ENCODE measurements around the gene HECW1. TPM values are rescaled to one million over a fixed set of nuclear protein-coding genes. Genes with fewer than 3 reads are reported as not detected.

HECW1 gene
- total and polyA plus RNA-seq, 10 of the 15 experiments (the other 5 are each of a cell fraction or from before 2014, with no cell fraction given) = under 0.01 to 0.31 (median 0.04) TPM; not detected in 3

- no peak for TF ChIP-seq CHD4 (IDR thresholded peaks at IDR 0.05)
- TF ChIP-seq TCF12 (IDR thresholded peaks at IDR 0.05; ENCODE audit: low read depth, low read length) = no peak
- TF ChIP-seq SIN3A (IDR thresholded peaks at IDR 0.05; ENCODE audit: low read depth, low read length) = no peak
Observed at GRCh38 chr7:43502941-43503340, 390.5 kb downstream of the HECW1 start (continued).

- no peak overlapping the region for H3K9ac ChIP-seq (ENCODE audit: control insufficient read depth, insufficient read depth, low read length)
- no peak overlapping the region for H3K4me3 ChIP-seq
- no peaks in the 10 kb centered on the region for H4K20me1 ChIP-seq (ENCODE audit: control insufficient read depth, insufficient read depth)
- no peaks in the 10 kb centered on the region for H3K79me2 ChIP-seq (ENCODE audit: control insufficient read depth, insufficient read depth, low read length)
- ATAC-seq (no peak), FAIRE-seq (no peak), DNase-seq (ENCODE audit: low read depth, low spot score) (no peak)
- H3K4me1 ChIP-seq (ENCODE audit: control insufficient read depth, insufficient read depth, low read length) = no peaks in the 10 kb centered on the region
- 96% methylated on average over 2 of the region's 2 CpGs for WGBS (ENCODE audit: insufficient coverage, insufficient replicate concordance, low lambda C conversion rate, missing lambda C conversion rate)
- H2AFZ ChIP-seq (ENCODE audit: control insufficient read depth, low read depth, low read length) = no peak overlapping the region
- intact Hi-C loops (cut with micrococcal nuclease; ENCODE audit: unreplicated experiment) (no loop called here), in situ Hi-C loops (cut with MboI) (no loop called here)
- H3K27ac ChIP-seq (ENCODE audit: control insufficient read depth, insufficient read depth) = no peak overlapping the region
- H3K9me3 ChIP-seq (replicated peaks; ENCODE audit: control insufficient read depth, insufficient read depth, low read length) = no peaks in the 10 kb centered on the region; the same call in 2 of the 3 replicates
- ChIA-PET RAD21 (ENCODE audit: unreplicated experiment) (no interaction called here), POLR2A (no interaction called here), CTCF (interaction anchor here (0.9 to 1.3 kb wide), 3 partner anchors 8 to 66 kb away, joined by 3 to 4 read pairs (median 4); no protein-coding TSS in a partner anchor), SMC1A (ENCODE audit: uncharacterized antibody, unreplicated experiment) (interaction anchor here (1.1 to 1.9 kb wide), 3 partner anchors 14 to 51 kb away, joined by 3 to 8 read pairs (median 6); no protein-coding TSS in a partner anchor)
- no TSS peak for BruUV-seq (replicated peaks)
- no peaks in the 10 kb centered on the region for H3K27me3 ChIP-seq (replicated peaks in 1 of 2; ENCODE audit: control insufficient read depth in 2 of 2, insufficient read depth in 2 of 2, low read length in 1 of 2)
- no peak overlapping the region for H3K4me2 ChIP-seq (ENCODE audit: control insufficient read depth, insufficient read depth)
- H3K36me3 ChIP-seq (ENCODE audit: control insufficient read depth in 2 of 2, insufficient read depth in 2 of 2, low read length in 1 of 2) = no peaks in the 10 kb centered on the region
- TF ChIP-seq, protein P1, sequence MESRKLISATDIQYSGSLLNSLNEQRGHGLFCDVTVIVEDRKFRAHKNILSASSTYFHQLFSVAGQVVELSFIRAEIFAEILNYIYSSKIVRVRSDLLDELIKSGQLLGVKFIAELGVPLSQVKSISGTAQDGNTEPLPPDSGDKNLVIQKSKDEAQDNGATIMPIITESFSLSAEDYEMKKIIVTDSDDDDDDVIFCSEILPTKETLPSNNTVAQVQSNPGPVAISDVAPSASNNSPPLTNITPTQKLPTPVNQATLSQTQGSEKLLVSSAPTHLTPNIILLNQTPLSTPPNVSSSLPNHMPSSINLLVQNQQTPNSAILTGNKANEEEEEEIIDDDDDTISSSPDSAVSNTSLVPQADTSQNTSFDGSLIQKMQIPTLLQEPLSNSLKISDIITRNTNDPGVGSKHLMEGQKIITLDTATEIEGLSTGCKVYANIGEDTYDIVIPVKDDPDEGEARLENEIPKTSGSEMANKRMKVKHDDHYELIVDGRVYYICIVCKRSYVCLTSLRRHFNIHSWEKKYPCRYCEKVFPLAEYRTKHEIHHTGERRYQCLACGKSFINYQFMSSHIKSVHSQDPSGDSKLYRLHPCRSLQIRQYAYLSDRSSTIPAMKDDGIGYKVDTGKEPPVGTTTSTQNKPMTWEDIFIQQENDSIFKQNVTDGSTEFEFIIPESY (IDR thresholded peaks at IDR 0.05) = no peak
Observed at GRCh38 chr7:43505412-43505811, 393.0 kb downstream of the HECW1 start.

Measured in GM12878 (cell line).